HG03039 (cell line): ENCODE measurements around the gene APBB1IP.
"Not testable (repeated sequence)": the region's sequence is repeated elsewhere in the genome, so short reads cannot be mapped to it uniquely, and the experiment has no call there.

Experiments
- ATAC-seq: cut with Tn5 transposase; IDR thresholded peaks from one replicate; pipeline ENCODE4 v1.9.1; 2021; ENCODE audit warnings: mild to moderate bottlenecking, moderate library complexity; ENCODE audit not compliant: unreplicated experiment

Gene APBB1IP

DNA sequence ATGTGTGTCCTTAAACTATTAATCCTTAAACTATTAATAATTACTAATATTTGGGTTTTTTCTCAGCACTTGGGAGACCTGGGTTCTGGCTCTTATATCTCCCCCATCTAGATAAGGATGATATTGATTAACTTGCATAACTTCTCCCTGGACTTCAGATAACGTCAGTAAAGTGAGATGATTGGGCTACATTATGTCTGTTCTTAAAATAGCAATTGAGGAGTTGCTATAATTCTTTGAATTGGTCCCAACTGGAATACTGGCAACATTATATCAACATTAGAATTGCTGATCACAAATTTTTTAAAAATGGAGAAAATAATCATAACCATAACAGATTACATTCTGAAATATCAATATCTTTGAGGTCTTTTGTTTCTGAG is 1.9 kb downstream of the APBB1IP start:
- ATAC-seq, result no peak

GRCh38 chr10:26441491-26442214 is 3.5 kb downstream of the APBB1IP start:
- no peak for ATAC-seq

DNA sequence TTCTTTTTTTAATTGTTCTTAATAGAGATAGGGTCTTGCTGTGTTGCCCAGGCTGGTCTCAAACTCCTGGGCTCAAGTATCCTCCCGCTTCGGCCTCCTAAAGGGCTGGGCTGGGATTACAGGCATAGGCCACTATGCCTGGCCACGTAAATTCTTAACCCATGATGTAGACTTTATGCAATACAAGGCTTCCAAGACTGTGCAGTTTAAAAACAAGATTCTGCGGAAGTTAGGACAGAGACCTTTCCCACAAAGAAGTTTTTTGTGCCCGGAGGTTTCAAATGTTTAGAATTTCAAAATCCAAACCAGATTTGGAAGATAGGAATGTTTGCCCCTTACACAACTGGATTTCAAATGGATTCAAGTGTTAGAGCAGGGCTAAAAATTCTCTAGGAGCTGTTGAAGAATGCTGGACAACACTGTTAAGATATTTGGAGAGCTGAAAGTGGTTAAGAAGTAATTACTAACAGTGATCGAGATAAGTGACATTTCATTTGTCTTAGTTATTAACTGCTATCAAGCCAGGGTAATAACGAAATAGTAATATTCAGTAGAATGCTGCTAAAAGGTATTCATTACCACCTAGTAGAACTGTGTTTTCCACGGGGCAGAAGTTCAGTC is 7.4 kb downstream of the APBB1IP start:
- ATAC-seq, result no peak

GRCh38 chr10:26446258-26446657 is 8.1 kb downstream of the APBB1IP start:
- ATAC-seq, result no peak

- ATAC-seq, result peak; percentile 25
Observed at GRCh38 chr10:26448292-26448691, 10.2 kb downstream of the APBB1IP start.

DNA sequence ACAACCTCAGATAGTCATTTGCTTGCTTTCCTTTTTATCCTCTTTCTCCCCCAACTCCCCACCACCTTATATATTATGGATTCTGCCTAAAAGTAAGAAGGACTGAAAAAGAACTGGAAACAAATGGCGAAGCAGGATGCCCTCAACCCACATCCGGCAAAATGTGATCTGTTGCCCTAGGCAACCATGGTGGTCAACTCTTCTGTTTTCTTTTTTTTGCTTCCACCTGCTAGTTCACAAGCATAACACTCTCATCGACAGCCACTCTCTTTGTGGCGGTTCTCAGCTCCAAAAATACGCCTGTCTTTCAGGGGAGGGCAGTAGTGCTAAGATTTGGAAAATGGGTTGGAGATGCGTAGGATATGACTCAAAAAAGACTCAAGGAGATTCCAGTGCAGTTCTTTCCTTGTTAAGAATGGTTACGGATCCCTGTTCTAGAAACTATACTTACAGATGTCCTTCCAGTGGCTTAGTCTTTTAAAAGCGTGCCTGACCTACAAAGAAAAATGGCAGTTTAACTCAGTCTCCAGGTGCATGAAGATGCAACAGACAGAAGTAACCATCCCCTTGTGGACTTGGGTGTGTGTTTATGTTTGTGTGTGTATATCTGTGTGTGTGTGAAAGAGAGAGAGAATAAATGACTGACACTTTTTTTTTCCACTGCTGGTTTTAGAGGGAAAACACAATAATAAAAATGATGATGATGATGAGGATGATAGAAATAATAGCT is 10.7 kb downstream of the APBB1IP start:
- ATAC-seq, result peak; percentile 84

DNA sequence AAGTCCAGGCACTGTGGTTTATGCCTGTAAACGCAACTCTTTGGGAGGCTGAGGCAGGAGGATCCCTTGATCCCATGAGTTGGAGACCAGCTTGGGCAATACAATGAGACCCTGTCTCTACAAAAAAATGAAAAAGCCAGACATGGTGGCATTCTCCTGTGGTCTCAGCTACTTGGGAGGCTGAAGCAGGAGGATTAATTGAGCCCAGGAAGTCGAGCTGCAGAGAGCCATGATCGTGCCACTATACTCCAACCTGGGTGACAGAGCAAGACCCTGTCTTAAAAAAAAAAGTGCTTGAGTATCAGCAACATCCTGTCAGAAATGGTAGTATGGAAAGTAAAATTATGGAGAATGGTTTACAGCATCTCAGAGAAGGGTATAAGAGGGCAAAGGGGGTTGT is 11.6 kb downstream of the APBB1IP start:
- no peak for ATAC-seq

DNA sequence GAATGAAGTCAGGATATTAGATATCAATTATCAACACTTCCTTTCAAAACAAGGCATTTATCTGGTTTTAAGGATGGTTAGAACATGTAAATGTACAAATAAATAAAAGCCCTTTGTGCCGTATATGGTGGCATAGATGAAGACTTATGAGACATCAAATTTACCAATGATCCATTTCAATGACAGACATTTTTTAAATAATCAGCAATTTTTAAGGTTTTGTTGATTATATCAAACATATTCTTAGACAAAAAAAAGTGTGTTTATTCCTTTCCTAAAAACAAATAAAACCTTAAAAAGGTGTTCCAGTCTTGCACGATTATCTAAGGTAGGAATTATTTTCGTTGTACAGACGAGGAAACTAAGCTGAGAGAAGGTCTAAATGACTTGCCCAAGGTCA is 13.8 kb downstream of the APBB1IP start:
- ATAC-seq, result no peak

DNA sequence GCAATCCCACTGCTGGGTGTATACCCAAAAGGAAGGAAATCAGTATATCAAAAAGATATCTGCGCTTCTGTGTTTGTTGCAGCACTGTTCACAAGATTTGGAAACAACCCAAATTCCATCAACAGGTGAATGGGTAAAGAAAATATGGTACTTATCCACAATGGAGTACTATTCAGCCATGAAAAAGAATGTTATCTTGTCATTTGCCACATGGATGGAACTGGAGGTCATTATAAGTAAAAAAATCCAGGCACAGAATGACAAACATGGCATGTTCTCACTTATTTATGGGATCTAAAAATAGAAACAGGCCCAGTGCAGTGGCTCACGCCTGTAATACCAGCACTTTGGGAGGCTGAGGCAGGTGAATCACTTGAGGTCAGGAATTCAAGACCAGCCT is 15.7 kb downstream of the APBB1IP start:
- ATAC-seq, result no peak

DNA sequence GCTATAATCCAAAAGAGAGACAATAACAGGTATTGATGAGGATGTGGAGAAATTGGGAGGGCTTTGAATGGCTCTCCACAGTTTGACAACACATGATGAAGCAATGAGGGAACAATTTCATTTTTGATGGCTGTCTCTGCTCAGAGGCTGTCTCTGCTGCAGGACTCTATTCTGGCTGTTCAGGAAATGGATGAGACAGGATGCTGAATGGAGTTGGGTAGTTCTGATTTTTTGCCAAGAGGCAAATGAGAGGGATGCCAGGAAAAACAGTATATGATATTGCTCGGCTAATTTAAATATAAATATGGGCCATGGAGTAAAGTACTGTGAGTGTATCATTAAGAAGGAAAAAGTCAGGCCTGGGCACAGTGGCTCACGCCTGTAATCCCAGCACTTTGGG is 16.8 kb downstream of the APBB1IP start:
- ATAC-seq, result no peak

GRCh38 chr10:26455567-26456315 is 17.6 kb downstream of the APBB1IP start:
- no peak for ATAC-seq

DNA sequence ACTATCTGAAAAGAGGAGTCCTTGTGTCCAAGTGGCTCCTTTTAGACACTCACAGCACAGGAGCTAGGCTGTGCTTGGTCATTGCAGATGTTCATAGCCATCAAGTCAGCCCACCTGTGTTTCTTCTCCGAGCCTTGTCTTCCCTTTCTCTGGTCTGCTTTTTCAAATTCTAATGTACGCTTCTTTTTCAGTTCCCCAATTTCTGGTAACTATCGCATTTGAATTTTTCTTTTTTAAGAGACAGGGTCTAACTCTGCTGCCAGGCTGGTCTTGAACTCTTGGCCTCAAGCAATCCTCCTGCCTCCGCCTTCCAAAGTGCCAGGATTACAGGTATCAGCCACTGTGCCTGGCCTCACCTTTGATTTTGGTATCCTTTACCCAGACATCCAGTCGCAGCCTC is 18.9 kb downstream of the APBB1IP start:
- ATAC-seq, result peak; percentile 88

DNA sequence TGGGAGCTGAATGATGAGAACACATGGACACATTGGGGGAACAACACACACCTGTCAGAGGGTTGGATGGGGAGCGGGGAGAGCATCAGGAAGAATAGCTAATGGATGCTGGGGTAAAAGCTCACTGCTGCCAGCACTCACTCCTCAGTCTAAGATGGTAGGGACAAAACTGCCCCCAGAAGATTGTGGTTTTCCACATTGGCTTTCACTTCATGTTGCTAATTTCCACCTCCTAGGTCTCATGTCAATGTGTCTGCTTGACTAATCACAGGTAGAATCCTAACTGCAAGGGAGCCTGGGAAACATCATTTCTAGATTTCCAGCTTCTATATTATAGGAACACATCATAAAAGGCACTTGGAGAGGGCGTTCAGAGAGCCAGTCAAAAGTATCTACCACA is 22.6 kb downstream of the APBB1IP start:
- ATAC-seq, result no peak

- ATAC-seq, result no peak
Observed at GRCh38 chr10:26463986-26464385, 25.8 kb downstream of the APBB1IP start.

- no peak for ATAC-seq
Observed at GRCh38 chr10:26464632-26465280, 26.6 kb downstream of the APBB1IP start.

- ATAC-seq, result not testable (repeated sequence)
Observed at GRCh38 chr10:26466531-26466930, 28.4 kb downstream of the APBB1IP start.

DNA sequence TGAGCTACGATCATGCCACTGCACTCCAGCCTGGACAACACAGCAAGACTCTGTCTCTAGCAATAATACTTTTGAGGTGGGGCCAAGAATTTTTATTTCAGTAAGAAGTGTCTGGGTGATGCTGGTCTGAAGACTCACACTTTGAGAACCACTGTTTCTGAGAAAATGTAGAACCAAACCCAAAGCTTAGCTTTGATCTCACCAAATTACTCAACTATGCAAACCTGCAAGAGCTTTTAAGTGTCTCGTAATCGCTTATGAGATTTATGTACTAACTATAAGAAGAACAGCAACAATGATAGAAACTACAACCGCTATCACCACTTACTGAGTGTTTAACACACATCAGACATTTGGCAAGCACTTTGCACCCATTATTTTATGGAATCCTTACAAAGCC is 29.5 kb downstream of the APBB1IP start:
- no peak for ATAC-seq

DNA sequence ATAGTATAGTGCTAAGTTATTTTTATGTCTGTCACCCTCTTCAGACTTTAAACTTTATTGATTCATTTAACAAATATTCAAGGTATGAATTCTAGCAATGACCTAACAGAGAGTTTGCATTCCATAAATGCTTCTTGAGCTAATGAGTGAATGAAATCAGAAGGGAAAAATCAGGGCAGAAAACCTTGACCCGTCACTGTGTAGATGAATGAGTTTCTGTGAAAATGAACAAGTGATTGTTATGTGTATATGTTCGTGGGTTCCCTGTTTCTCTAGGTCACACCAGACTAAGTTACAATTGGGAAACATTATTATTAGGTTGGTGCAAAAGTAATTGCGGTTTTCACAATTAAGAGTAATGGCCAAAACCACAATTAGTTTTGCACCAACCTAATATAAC is 30.1 kb downstream of the APBB1IP start:
- no peak for ATAC-seq

DNA sequence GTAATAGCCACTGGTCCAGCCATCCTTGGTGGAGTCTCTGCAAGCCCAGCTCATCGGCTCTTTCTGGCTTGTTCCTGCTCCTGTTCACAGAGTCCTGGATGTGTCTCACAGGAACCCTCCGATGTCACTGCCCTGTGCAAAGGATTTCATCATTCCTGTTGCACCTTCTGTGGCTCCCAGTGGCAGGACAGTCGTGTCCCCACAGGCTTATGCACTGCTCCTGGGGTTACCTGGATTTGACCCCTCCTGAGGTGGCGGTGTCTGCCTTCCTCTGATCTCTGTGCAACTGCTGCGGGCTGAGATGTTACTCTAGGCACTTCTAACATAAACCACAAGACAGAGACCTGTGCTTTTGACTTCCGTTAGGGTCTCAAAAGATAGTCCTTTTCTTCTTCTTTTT is 30.6 kb downstream of the APBB1IP start:
- peak; percentile 48 for ATAC-seq

DNA sequence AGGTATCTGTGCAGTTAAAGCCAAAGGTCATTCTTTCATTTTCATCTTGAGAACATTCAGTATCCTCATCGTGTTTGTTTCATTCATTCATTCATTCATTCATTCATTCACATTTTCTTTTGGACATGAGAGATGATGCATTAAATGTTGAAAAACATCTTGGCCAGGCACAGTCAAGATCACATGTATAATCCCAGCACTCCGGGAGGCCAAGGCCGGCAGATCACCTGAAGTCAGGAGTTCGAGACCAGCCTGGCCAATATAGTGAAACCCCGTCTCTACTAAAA is 34.3 kb downstream of the APBB1IP start:
- no peak for ATAC-seq

DNA sequence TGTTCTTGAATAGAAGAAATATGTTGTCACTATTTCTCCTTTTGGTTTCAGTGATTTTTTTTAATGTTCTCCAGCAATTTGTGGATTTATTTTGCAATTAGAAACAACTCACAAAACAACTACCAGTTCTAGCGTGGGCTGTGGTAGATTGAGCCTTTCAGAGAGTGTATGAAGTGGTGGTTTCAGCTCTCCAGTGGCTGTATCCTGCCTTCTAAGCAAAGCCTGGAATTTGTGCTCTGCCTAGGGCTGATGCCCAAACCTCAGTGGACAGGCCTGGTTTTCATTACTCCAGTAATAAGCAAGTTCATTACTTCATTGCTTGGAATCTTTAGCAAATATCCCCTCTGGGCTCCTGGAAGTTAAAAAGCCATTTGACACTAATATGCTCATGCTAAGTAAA is 35.9 kb downstream of the APBB1IP start:
- no peak for ATAC-seq
